Testis (tissue), 2 donors: ENCODE data around the gene CD48.

Experiments used
- CTCF ChIP-seq, 3 experiments: fragments of 450-650 bp in 2 of 3; fragments of 200-600 bp in 1 of 3; sonication (generic) in 1 of 3; IDR thresholded peaks; one replicate each; pipeline ENCODE4 v1.5.1; 2016 to 2019; ENCODE audit warnings: antibody characterized with exemption in 3 of 3, mild to moderate bottlenecking in 2 of 3, moderate library complexity in 1 of 3
- POLR2A ChIP-seq: fragments of 450-650 bp; IDR thresholded peaks from one replicate; pipeline ENCODE4 v1.6.1; 2017; ENCODE audit warnings: antibody characterized with exemption, mild to moderate bottlenecking, moderate library complexity

GRCh38 chr1:160746836-160747500 lies 35.3 kb upstream of the CD48 start:
- TF ChIP-seq POLR2A (no peak), CTCF (IDR thresholded peaks at IDR 0.05) (no peak)
